ENCODE data around the gene TRDMT1. TPM values are rescaled to one million over a fixed set of nuclear protein-coding genes. Genes with fewer than 3 reads are reported as not detected.

The TRDMT1 gene
- total RNA-seq, 3 donors from 2014 or later (not counting 1 experiment from before 2014, with no cell fraction given): 11.0 to 21.8 (median 14.4) TPM

- intact Hi-C loops (cut with micrococcal nuclease): loop anchor here (5.0 kb wide), 1 partner anchor 46 kb away; no protein-coding TSS in a partner anchor
- no peaks in the 10 kb centered on the region for H3K36me3 Mint-ChIP-seq
Observed at GRCh38 chr10:17185873-17186272, 15.6 kb downstream of the TRDMT1 start.

GRCh38 chr10:17183110-17183509 is 18.4 kb downstream of the TRDMT1 start:
- 92% methylated on average over 1 of the region's 2 CpGs for WGBS (ENCODE audit: insufficient coverage)
- DNase-seq (peak in 1 of 2 donors; percentile 22), ATAC-seq (no peak)
- no peak overlapping the region for H3K4me3 ChIP-seq (ENCODE audit: low read length)
- H3K9me3 ChIP-seq (ENCODE audit: control insufficient read depth, insufficient read depth, low read length): no peaks in the 10 kb centered on the region
- H3K27ac ChIP-seq (ENCODE audit: low read length): no peak overlapping the region
- no peaks in the 10 kb centered on the region for H3K4me1 ChIP-seq (ENCODE audit: control insufficient read depth, insufficient read depth, low read length)
- Mint-ChIP-seq H3K4me1 (no peaks in the 10 kb centered on the region), H3K4me3 (no peak overlapping the region), H3K9me3 (no peaks in the 10 kb centered on the region), H3K27me3 (ENCODE audit: low read depth in 2 of 2) (no peaks in the 10 kb centered on the region), H3K36me3 (no peaks in the 10 kb centered on the region), H3K27ac (no peak overlapping the region)
- intact Hi-C loops (cut with micrococcal nuclease): no loop called here
- no peaks in the 10 kb centered on the region for H3K27me3 ChIP-seq (ENCODE audit: control insufficient read depth, insufficient read depth, low read length)
- no peaks in the 10 kb centered on the region for H3K36me3 ChIP-seq (ENCODE audit: control insufficient read depth, insufficient read depth, low read length)
- no peak for TF ChIP-seq CTCF (IDR thresholded peaks at IDR 0.05)

More at GRCh38 chr10:17185873-17186272, 15.6 kb downstream of the TRDMT1 start:
- Mint-ChIP-seq H3K4me3 (no peak overlapping the region), H3K27ac (no peak overlapping the region), H3K4me1 (no peaks in the 10 kb centered on the region), H3K27me3 (ENCODE audit: low read depth in 2 of 2) (no peaks in the 10 kb centered on the region), H3K9me3 (no peaks in the 10 kb centered on the region)
- Histone ChIP-seq H3K27ac (ENCODE audit: low read length) (no peak overlapping the region), H3K27me3 (ENCODE audit: control insufficient read depth, insufficient read depth, low read length) (no peaks in the 10 kb centered on the region), H3K4me1 (ENCODE audit: control insufficient read depth, insufficient read depth, low read length) (no peaks in the 10 kb centered on the region), H3K36me3 (ENCODE audit: control insufficient read depth, insufficient read depth, low read length) (no peaks in the 10 kb centered on the region), H3K9me3 (ENCODE audit: control insufficient read depth, insufficient read depth, low read length) (no peaks in the 10 kb centered on the region), H3K4me3 (ENCODE audit: low read length) (no peak overlapping the region)
- DNase-seq (no peak), ATAC-seq (no peak)
- no CpG with 5 or more reads among the region's 3 CpGs for WGBS (ENCODE audit: insufficient coverage)
- TF ChIP-seq CTCF (IDR thresholded peaks at IDR 0.05): no peak

DNA sequence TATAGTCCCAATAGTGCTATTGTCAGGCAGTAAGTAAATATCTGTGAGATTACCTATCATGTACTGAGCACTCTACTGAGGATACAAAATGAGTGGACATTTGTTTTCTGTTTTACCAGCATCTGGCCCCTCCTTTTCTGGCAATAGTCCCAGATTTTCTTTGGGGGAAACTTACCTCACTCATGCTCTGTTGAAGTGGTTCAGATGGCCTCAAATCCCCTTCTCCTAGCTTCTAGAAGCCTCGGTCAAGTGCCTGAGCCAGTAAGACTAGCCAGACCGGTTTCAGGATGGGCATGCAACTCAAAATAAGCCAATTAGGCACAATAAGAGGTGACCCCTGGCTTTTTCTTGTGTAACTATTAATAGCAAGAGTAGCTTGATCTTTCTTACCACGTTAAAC is 19.7 kb downstream of the TRDMT1 start:
- H3K4me3 Mint-ChIP-seq: no peak overlapping the region
- no peak overlapping the region for H3K27ac Mint-ChIP-seq
- no peak for TF ChIP-seq CTCF (IDR thresholded peaks at IDR 0.05)
- intact Hi-C loops (cut with micrococcal nuclease): no loop called here
- Histone ChIP-seq H3K4me3 (ENCODE audit: low read length) (no peak overlapping the region), H3K27ac (ENCODE audit: low read length) (no peak overlapping the region), H3K4me1 (ENCODE audit: control insufficient read depth, insufficient read depth, low read length) (no peaks in the 10 kb centered on the region), H3K9me3 (ENCODE audit: control insufficient read depth, insufficient read depth, low read length) (no peaks in the 10 kb centered on the region), H3K36me3 (ENCODE audit: control insufficient read depth, insufficient read depth, low read length) (no peaks in the 10 kb centered on the region), H3K27me3 (ENCODE audit: control insufficient read depth, insufficient read depth, low read length) (no peaks in the 10 kb centered on the region)
- ATAC-seq (no peak), DNase-seq (no peak)
- no peaks in the 10 kb centered on the region for H3K9me3 Mint-ChIP-seq
- 100% methylated on average over 2 of the region's 3 CpGs for WGBS (ENCODE audit: insufficient coverage)
- no peaks in the 10 kb centered on the region for H3K27me3 Mint-ChIP-seq (ENCODE audit: low read depth in 2 of 2)
- no peaks in the 10 kb centered on the region for H3K4me1 Mint-ChIP-seq
- no peaks in the 10 kb centered on the region for H3K36me3 Mint-ChIP-seq

DNA sequence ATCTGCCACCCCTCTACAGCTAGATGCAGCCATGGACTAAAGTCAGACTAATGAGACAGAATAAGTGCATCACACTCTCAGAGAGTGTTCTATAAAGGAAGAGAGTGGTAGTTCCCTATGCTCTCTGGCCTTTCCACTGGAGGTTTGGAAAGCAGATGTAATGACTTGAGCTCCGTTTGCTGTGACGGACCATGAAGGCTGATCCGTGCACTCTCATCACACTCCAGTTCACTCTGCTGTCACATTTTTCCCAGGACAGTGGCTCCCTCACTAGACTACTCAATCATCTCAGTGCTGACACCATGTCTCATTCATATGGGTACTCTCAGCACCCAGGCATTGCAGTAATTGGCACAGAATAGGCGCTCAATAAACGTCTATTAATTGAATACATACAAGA is 20.4 kb downstream of the TRDMT1 start:
- Histone ChIP-seq H3K4me3 (ENCODE audit: low read length) (no peak overlapping the region), H3K4me1 (ENCODE audit: control insufficient read depth, insufficient read depth, low read length) (no peaks in the 10 kb centered on the region), H3K36me3 (ENCODE audit: control insufficient read depth, insufficient read depth, low read length) (no peaks in the 10 kb centered on the region), H3K27me3 (ENCODE audit: control insufficient read depth, insufficient read depth, low read length) (no peaks in the 10 kb centered on the region), H3K9me3 (ENCODE audit: control insufficient read depth, insufficient read depth, low read length) (no peaks in the 10 kb centered on the region), H3K27ac (ENCODE audit: low read length) (no peak overlapping the region)
- no peaks in the 10 kb centered on the region for H3K27me3 Mint-ChIP-seq (ENCODE audit: low read depth in 2 of 2)
- H3K9me3 Mint-ChIP-seq: no peaks in the 10 kb centered on the region
- no peaks in the 10 kb centered on the region for H3K36me3 Mint-ChIP-seq
- DNase-seq: no peak
- H3K27ac Mint-ChIP-seq: no peak overlapping the region
- no peak overlapping the region for H3K4me3 Mint-ChIP-seq
- no peak for ATAC-seq
- no peaks in the 10 kb centered on the region for H3K4me1 Mint-ChIP-seq
- no peak for TF ChIP-seq CTCF (IDR thresholded peaks at IDR 0.05)
- intact Hi-C loops (cut with micrococcal nuclease): no loop called here
- WGBS (ENCODE audit: insufficient coverage): 83% methylated on average over 3 of the region's 5 CpGs
